DND-41 (cell line): ENCODE measurements around the gene PXK.

Experiments
- CTCF ChIP-seq: IDR thresholded peaks from 2 replicates; pipeline ENCODE4 v1.5.1; 2012; ENCODE audit warnings: borderline replicate concordance, low read length, moderate library complexity, mild to moderate bottlenecking; ENCODE audit not compliant: poor library complexity, severe bottlenecking; ENCODE audit errors: extremely low read depth
- EZH2 ChIP-seq: IDR thresholded peaks from 3 replicates; pipeline ENCODE4 v1.6.1; 2012; ENCODE audit warnings: borderline replicate concordance, low read depth, mild to moderate bottlenecking, moderate library complexity, low read length, inconsistent platforms; ENCODE audit not compliant: severe bottlenecking

DNA sequence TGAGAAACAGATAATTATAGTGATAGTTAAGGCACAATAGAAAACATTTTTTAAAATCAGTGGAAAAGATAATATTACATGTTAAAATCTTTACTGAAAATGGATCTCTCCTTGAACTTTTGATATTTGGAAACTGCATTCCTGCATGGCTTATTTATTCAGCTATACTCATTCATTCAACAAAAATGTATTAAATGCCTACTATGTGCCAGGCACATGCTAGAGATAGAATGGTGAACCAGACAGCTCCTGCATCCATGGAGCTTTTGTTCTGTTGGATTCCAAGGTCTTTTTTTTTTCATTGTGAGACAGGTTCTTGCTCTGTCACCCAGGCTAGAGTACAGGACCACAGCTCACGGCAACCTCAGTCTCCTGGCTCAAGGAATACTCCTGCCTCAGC, 4.5 kb downstream of the PXK start:
- TF ChIP-seq CTCF: no peak
- TF ChIP-seq EZH2: no peak
